B cell (primary cell): ENCODE measurements around the gene BOD1. TPM values are rescaled to one million over a fixed set of nuclear protein-coding genes. Genes with fewer than 3 reads are reported as not detected.

Experiments used
- ATAC-seq: fragments of 200-7000 bp; cut with Tn5 transposase; one replicate; pipeline ENCODE4 v1.10.0; 2021; ENCODE audit warnings: low read depth, mild to moderate bottlenecking, moderate number of reproducible peaks, moderate library complexity
- CTCF ChIA-PET: fragments of 350-600 bp; sonication (Branson Sonifier 250); formaldehyde crosslinking; loops from one replicate; lab custom pipeline; 2021; ENCODE audit warnings: antibody characterized with exemption, inconsistent platforms; lab: Charles Lee
- POLR2A ChIA-PET: fragments of 350-600 bp; sonication (Branson Sonifier 250); formaldehyde crosslinking; loops from one replicate; lab custom pipeline; 2021; ENCODE audit warnings: antibody characterized with exemption; lab: Charles Lee
- DNase-seq: peaks from one replicate; pipeline ENCODE4 v3.0.0; 2013
- H2AFZ ChIP-seq: 2 replicates; pipeline ENCODE4 v1.6.1; 2012; ENCODE audit warnings: mild to moderate bottlenecking, low read depth, low read length; ENCODE audit not compliant: insufficient read depth, poor library complexity, severe bottlenecking
- H3K27ac ChIP-seq, 2 donors: 1 replicate in 1 of 2; 2 replicates in 1 of 2; pipeline ENCODE4 v1.5.1; 2012 to 2013; ENCODE audit warnings: low read length in 2 of 2, mild to moderate bottlenecking in 2 of 2, moderate library complexity in 1 of 2
- H3K27me3 ChIP-seq, 4 experiments: fragments of 200-600 bp in 1 of 4; sonication (generic) in 1 of 4; replicated peaks in 1 of 4; 1 replicate in 2 of 4; 2 replicates in 2 of 4; pipeline versions ENCODE4 v1.6.1 to v1.7.0; 2013 to 2016; ENCODE audit warnings: low read length in 3 of 4, mild to moderate bottlenecking in 2 of 4, mixed read lengths in 1 of 4, moderate library complexity in 1 of 4; ENCODE audit not compliant: insufficient read depth in 4 of 4, control insufficient read depth in 3 of 4; ENCODE audit errors: control extremely low read depth in 1 of 4
- H3K36me3 ChIP-seq, 2 experiments: replicated peaks in 1 of 2; 1 replicate in 1 of 2; 2 replicates in 1 of 2; pipeline versions ENCODE4 v1.6.1 to v1.7.1; 2013; ENCODE audit warnings: low read length in 1 of 2; ENCODE audit not compliant: insufficient read depth in 2 of 2, control insufficient read depth in 1 of 2; ENCODE audit errors: control extremely low read depth in 1 of 2, extremely low read depth in 1 of 2
- H3K4me1 ChIP-seq, 2 donors: fragments of 200-600 bp in 1 of 2; sonication (generic) in 1 of 2; 1 replicate in 1 of 2; 2 replicates in 1 of 2; pipeline versions ENCODE4 v1.5.1 to v1.6.1; 2013 to 2017; ENCODE audit warnings: low read length in 2 of 2; ENCODE audit not compliant: control insufficient read depth in 2 of 2, insufficient read depth in 2 of 2
- H3K4me2 ChIP-seq: replicated peaks from 2 replicates; pipeline ENCODE3; 2012; ENCODE audit warnings: mild to moderate bottlenecking, low read depth, low read length; ENCODE audit not compliant: poor library complexity, severe bottlenecking
- H3K4me3 ChIP-seq, 5 experiments: fragments of 200-600 bp in 1 of 5; sonication (generic) in 1 of 5; 1 replicate in 3 of 5; 2 replicates in 2 of 5; pipeline versions ENCODE4 v1.5.1 to v1.7.0; 2011 to 2016; ENCODE audit warnings: low read length in 4 of 5, mild to moderate bottlenecking in 4 of 5, low read depth in 2 of 5, control low read depth in 1 of 5, moderate library complexity in 1 of 5; ENCODE audit not compliant: insufficient read depth in 1 of 5; ENCODE audit errors: control extremely low read depth in 1 of 5, extremely low read depth in 1 of 5
- H3K79me2 ChIP-seq: fragments of 200-600 bp; sonication (generic); one replicate; pipeline ENCODE4 v1.6.0; 2016; ENCODE audit warnings: low read length; ENCODE audit not compliant: control insufficient read depth, insufficient read depth
- H3K9ac ChIP-seq: fragments of 200-600 bp; sonication (generic); 2 replicates; pipeline ENCODE4 v1.6.1; 2017; ENCODE audit warnings: mild to moderate bottlenecking, low read length, moderate library complexity
- H3K9me3 ChIP-seq, 3 donors: one replicate each; pipeline versions ENCODE4 v1.6.1 to v1.7.1; 2013; ENCODE audit warnings: low read length in 2 of 3; ENCODE audit not compliant: control insufficient read depth in 2 of 3, insufficient read depth in 1 of 3; ENCODE audit errors: control extremely low read depth in 1 of 3
- H4K20me1 ChIP-seq: 2 replicates; pipeline ENCODE4 v1.6.0; 2012; ENCODE audit warnings: mild to moderate bottlenecking, low read length; ENCODE audit not compliant: insufficient read depth, control insufficient read depth, poor library complexity, severe bottlenecking
- H3K27ac Mint-ChIP-seq: one replicate; pipeline ENCODE4 v1.8.0; 2021; ENCODE audit warnings: mixed read lengths
- H3K27me3 Mint-ChIP-seq: one replicate; pipeline ENCODE4 v1.8.0; 2021; ENCODE audit warnings: mixed read lengths
- H3K4me1 Mint-ChIP-seq: one replicate; pipeline ENCODE4 v1.8.0; 2021; ENCODE audit warnings: mixed read lengths
- H3K4me3 Mint-ChIP-seq: one replicate; pipeline ENCODE4 v1.8.0; 2021; ENCODE audit warnings: mixed read lengths
- H3K9me3 Mint-ChIP-seq: one replicate; pipeline ENCODE4 v1.8.0; 2022; ENCODE audit warnings: mixed read lengths; ENCODE audit not compliant: insufficient read depth
- EZH2 ChIP-seq: IDR thresholded peaks from 2 replicates; pipeline ENCODE4 v1.6.1; 2012; ENCODE audit warnings: borderline replicate concordance, low read depth, mild to moderate bottlenecking, moderate library complexity, low read length; ENCODE audit not compliant: insufficient read depth, poor library complexity, severe bottlenecking
- WGBS: methylation state at CpG from one replicate; pipeline ENCODE4 v1.1.5; 2013; ENCODE audit warnings: missing lambda C conversion rate; ENCODE audit not compliant: insufficient coverage; 5-methylcytosine and 5-hydroxymethylcytosine counted together
- intact Hi-C: fragments of 100-400 bp; cut with micrococcal nuclease; formaldehyde crosslinking; loops from one replicate; pipeline ENCODE4 v1.10.0; 2022
- polyA plus RNA-seq: library from polyadenylated mRNA; depleted of rRNA; stranded (reverse); fragments of >200 nt; gene quantifications from 2 replicates; pipeline ENCODE4 v1.2.3, GENCODE V29; 2012
- total RNA-seq, 2 donors: library from RNA; stranded (reverse); fragments of 120-200 nt in 1 of 2; gene quantifications; 1 replicate in 1 of 2; 2 replicates in 1 of 2; pipeline versions ENCODE4 v1.2.3 to v1.2.4, GENCODE V29; 2013 to 2022
- TF ChIP-seq, protein P1 (sequence below): fragments of 200-600 bp; IDR thresholded peaks from one replicate; pipeline ENCODE4 v1.8.0; 2022; ENCODE audit warnings: antibody characterized with exemption, mild to moderate bottlenecking

BOD1 gene
- total and polyA plus RNA-seq, 2 donors (not counting 1 experiment from before 2014, with no cell fraction given): 15.1 to 34.7 TPM

DNA sequence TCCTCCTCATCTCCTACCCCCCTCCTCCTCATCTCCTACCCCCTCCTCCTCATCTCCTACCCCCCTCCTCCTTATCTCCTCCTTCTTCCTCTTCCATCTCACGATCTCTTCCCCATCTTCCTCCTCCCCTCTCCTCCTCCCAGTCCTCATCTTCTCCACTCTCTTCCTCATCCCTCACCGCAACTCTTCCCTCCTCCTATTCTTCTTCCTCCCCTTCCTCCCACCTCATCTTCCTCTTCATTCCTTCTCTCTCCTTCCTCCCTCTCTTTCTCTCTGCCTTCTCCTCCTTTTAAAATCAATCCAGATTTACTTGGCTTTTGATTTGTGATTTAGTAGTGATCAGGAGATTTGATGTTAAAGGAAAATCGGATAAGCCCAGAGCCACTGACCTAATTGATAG lies 15.0 kb upstream of the BOD1 start:
- ATAC-seq: no peak
- 55% methylated on average over 2 of the region's 3 CpGs for WGBS
- H3K36me3 ChIP-seq: no peaks in the 10 kb centered on the region

DNA sequence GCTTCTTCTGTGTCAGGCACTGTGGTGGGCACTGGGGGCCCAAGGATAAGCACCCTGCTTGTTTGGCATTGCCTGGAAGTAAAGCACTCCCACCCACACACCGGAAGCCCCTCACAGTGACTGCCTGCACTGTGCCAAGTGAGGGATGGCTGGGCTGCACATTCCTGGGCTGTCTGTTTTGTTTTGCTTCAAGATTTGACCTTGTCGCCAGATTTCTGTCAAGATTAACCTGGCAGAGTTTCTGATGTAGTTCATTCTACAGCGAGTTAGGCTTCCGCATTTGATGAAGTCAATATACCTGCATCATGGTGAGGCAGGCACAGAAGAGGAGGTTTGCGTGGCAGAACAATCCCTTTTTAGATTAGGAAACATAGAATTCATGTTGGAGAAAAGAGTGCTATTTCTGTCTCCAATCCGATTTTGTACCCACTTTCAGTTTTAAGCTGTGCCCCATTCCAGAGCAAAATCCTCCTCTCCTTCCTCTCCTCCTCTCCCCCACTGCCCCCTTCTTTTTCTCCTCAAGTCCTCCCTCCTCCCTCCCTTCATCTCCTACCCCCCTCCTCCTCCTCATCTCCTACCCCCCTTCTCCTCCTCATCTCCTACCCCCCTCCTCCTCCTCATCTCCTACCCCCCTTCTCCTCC lies 14.4 kb upstream of the BOD1 start:
- ChIA-PET CTCF (interaction anchor here (0.6 to 1.3 kb wide), 2 partner anchors 251 to 275 kb away, joined by 3 read pairs; no protein-coding TSS in a partner anchor), POLR2A (no interaction called here)
- Histone ChIP-seq H3K9ac (no peak overlapping the region), H3K79me2 (no peaks in the 10 kb centered on the region), H3K9me3 (no peaks in the 10 kb centered on the region), H3K4me1 (peaks cover 3 to 5% of the 10 kb centered on the region in 2 donors), H3K27ac (no peak overlapping the region), H3K36me3 (no peaks in the 10 kb centered on the region), H3K4me2 (no peak overlapping the region), H4K20me1 (no peaks in the 10 kb centered on the region), H3K4me3 (no peak overlapping the region), H3K27me3 (no peaks in the 10 kb centered on the region), H2AFZ (no peak overlapping the region)
- WGBS: 81% methylated on average over 5 of the region's 6 CpGs
- ATAC-seq: no peak
- intact Hi-C loops: no loop called here
- no peak overlapping the region for H3K4me3 Mint-ChIP-seq
- no peak overlapping the region for H3K27ac Mint-ChIP-seq
- H3K27me3 Mint-ChIP-seq: peaks cover 5% of the 10 kb centered on the region
- no peak for DNase-seq
- H3K4me1 Mint-ChIP-seq: peaks cover 9% of the 10 kb centered on the region
- TF ChIP-seq, protein P1, sequence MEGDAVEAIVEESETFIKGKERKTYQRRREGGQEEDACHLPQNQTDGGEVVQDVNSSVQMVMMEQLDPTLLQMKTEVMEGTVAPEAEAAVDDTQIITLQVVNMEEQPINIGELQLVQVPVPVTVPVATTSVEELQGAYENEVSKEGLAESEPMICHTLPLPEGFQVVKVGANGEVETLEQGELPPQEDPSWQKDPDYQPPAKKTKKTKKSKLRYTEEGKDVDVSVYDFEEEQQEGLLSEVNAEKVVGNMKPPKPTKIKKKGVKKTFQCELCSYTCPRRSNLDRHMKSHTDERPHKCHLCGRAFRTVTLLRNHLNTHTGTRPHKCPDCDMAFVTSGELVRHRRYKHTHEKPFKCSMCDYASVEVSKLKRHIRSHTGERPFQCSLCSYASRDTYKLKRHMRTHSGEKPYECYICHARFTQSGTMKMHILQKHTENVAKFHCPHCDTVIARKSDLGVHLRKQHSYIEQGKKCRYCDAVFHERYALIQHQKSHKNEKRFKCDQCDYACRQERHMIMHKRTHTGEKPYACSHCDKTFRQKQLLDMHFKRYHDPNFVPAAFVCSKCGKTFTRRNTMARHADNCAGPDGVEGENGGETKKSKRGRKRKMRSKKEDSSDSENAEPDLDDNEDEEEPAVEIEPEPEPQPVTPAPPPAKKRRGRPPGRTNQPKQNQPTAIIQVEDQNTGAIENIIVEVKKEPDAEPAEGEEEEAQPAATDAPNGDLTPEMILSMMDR: no peak
- no peak for TF ChIP-seq EZH2
- no peaks in the 10 kb centered on the region for H3K9me3 Mint-ChIP-seq

More for the DNA sequence above, 15.0 kb upstream of the BOD1 start:
- Histone ChIP-seq H2AFZ (no peak overlapping the region), H3K4me3 (no peak overlapping the region), H3K27ac (no peak overlapping the region), H3K4me1 (no peaks in the 10 kb centered on the region), H3K9ac (no peak overlapping the region), H3K4me2 (no peak overlapping the region), H3K27me3 (no peaks in the 10 kb centered on the region), H3K9me3 (no peaks in the 10 kb centered on the region), H4K20me1 (no peaks in the 10 kb centered on the region), H3K79me2 (no peaks in the 10 kb centered on the region)
- POLR2A ChIA-PET: no interaction called here
- no peak for TF ChIP-seq EZH2
- TF ChIP-seq, protein P1: no peak
- Mint-ChIP-seq H3K4me1 (peaks cover 3% of the 10 kb centered on the region), H3K27me3 (peaks cover 5% of the 10 kb centered on the region), H3K4me3 (no peak overlapping the region), H3K9me3 (no peaks in the 10 kb centered on the region), H3K27ac (no peak overlapping the region)
- DNase-seq: no peak
- CTCF ChIA-PET: no interaction called here
- intact Hi-C loops: no loop called here
